Spinal cord (tissue), 10 donors: ENCODE data around the gene MRGPRX3. TPM values are rescaled to one million over a fixed set of nuclear protein-coding genes. Genes with fewer than 3 reads are reported as not detected.

Experiments used
- DNase-seq, 6 donors: peaks; one replicate each; pipeline versions ENCODE4 v3.0.0 to v3.0.0-alpha.2; 2013 to 2015; ENCODE audit warnings: low spot score in 6 of 6, low read depth in 4 of 6
- H3K27ac ChIP-seq: one replicate; pipeline ENCODE4 v1.5.1; 2013; ENCODE audit warnings: low read depth, low read length, control low read depth
- H3K27me3 ChIP-seq: one replicate; pipeline ENCODE4 v1.6.1; 2013; ENCODE audit warnings: low read length; ENCODE audit not compliant: control insufficient read depth, insufficient read depth
- H3K36me3 ChIP-seq: one replicate; pipeline ENCODE4 v1.6.1; 2013; ENCODE audit warnings: low read length; ENCODE audit not compliant: control insufficient read depth, insufficient read depth
- H3K4me1 ChIP-seq: one replicate; pipeline ENCODE4 v1.6.1; 2013; ENCODE audit warnings: low read length; ENCODE audit not compliant: control insufficient read depth, insufficient read depth
- H3K4me3 ChIP-seq: one replicate; pipeline ENCODE4 v1.5.1; 2013; ENCODE audit warnings: low read depth, low read length, control low read depth
- H3K9me3 ChIP-seq: one replicate; pipeline ENCODE4 v1.6.1; 2013; ENCODE audit warnings: low read length; ENCODE audit not compliant: control insufficient read depth, insufficient read depth
- WGBS: methylation state at CpG from one replicate; pipeline ENCODE4 v1.1.5; 2013; ENCODE audit warnings: missing lambda C conversion rate; ENCODE audit not compliant: insufficient coverage; 5-methylcytosine and 5-hydroxymethylcytosine counted together
- polyA plus RNA-seq, 2 donors: library from polyadenylated mRNA; unstranded; fragments of 120-200 nt; gene quantifications; one replicate each; pipeline ENCODE4 v1.2.1, GENCODE V29; 2013; ENCODE audit not compliant: insufficient read length in 2 of 2
- small RNA-seq: library from RNA; depleted of rRNA; stranded (forward); fragments of <200 nt; gene quantifications from one replicate; pipeline ENCODE3, GENCODE V24; 2014; ENCODE audit warnings: low replicate concordance
- total RNA-seq, 2 donors: library from RNA; depleted of rRNA in 1 of 2; stranded (reverse); fragments of 120-200 nt in 1 of 2; fragments of >200 nt in 1 of 2; gene quantifications; one replicate each; pipeline versions ENCODE4 v1.2.3 to v1.2.4, GENCODE V29; 2013 to 2014
- donor health status: healthy.

The MRGPRX3 gene
- total and polyA plus RNA-seq, 4 donors = 0.50 TPM; not detected in 3

GRCh38 chr11:18145837-18146236 lies 13.5 kb downstream of the MRGPRX3 start:
- Histone ChIP-seq H3K36me3 (no peaks in the 10 kb centered on the region), H3K27me3 (no peaks in the 10 kb centered on the region), H3K9me3 (no peaks in the 10 kb centered on the region), H3K4me1 (no peaks in the 10 kb centered on the region), H3K27ac (no peak overlapping the region), H3K4me3 (no peak overlapping the region)
- DNase-seq = no peak
- WGBS = 76% methylated on average over 3 of the region's 3 CpGs

- 80% methylated on average over 2 of the region's 3 CpGs for WGBS
- no peak overlapping the region for H3K4me3 ChIP-seq
- no peak overlapping the region for H3K27ac ChIP-seq
Observed at GRCh38 chr11:18151581-18151980, 19.2 kb downstream of the MRGPRX3 start.

GRCh38 chr11:18168372-18168771 lies 36.0 kb downstream of the MRGPRX3 start:
- no peaks in the 10 kb centered on the region for H3K4me1 ChIP-seq
- no peak overlapping the region for H3K27ac ChIP-seq
- no peaks in the 10 kb centered on the region for H3K36me3 ChIP-seq
- WGBS = no CpG with 5 or more reads among the region's 1 CpG
- peaks cover 1% of the 10 kb centered on the region for H3K9me3 ChIP-seq
- no peak overlapping the region for H3K4me3 ChIP-seq
- no peak for DNase-seq
- peaks cover 2% of the 10 kb centered on the region for H3K27me3 ChIP-seq

More at GRCh38 chr11:18151581-18151980, 19.2 kb downstream of the MRGPRX3 start:
- Histone ChIP-seq H3K4me1 (no peaks in the 10 kb centered on the region), H3K36me3 (no peaks in the 10 kb centered on the region), H3K27me3 (no peaks in the 10 kb centered on the region), H3K9me3 (no peaks in the 10 kb centered on the region)
- DNase-seq = no peak

GRCh38 chr11:18171377-18172000 lies 39.1 kb downstream of the MRGPRX3 start:
- WGBS = 79% methylated on average over 3 of the region's 4 CpGs
- no peaks in the 10 kb centered on the region for H3K9me3 ChIP-seq
- H3K27ac ChIP-seq = no peak overlapping the region
- no peaks in the 10 kb centered on the region for H3K4me1 ChIP-seq
- no peak overlapping the region for H3K4me3 ChIP-seq
- peaks cover 2% of the 10 kb centered on the region for H3K27me3 ChIP-seq
- H3K36me3 ChIP-seq = no peaks in the 10 kb centered on the region
- DNase-seq = peak in 1 of 6 donors; percentile 8

- 93% methylated on average over 3 of the region's 3 CpGs for WGBS
- DNase-seq = no peak
- Histone ChIP-seq H3K9me3 (no peaks in the 10 kb centered on the region), H3K27me3 (peaks cover 2% of the 10 kb centered on the region), H3K4me1 (no peaks in the 10 kb centered on the region), H3K4me3 (no peak within 1 kb of the TSS), H3K36me3 (no peaks in the 10 kb centered on the region), H3K27ac (no peak within 1 kb of the TSS)
Observed at GRCh38 chr11:18172666-18173065, 40.3 kb downstream of the MRGPRX3 start, which contains the start of gene MRGPRX4. Gene MRGPRX4, plus strand, starts transcription at chr11:18172837. Its CDS starts 420 bp downstream, at chr11:18173257.

GRCh38 chr11:18173225-18173866 lies 41.0 kb downstream of the MRGPRX3 start:
- WGBS = 91% methylated on average over 27 of the region's 28 CpGs
- H3K27me3 ChIP-seq = peaks cover 4% of the 10 kb centered on the region
- H3K9me3 ChIP-seq = no peaks in the 10 kb centered on the region
- DNase-seq = no peak
- no peaks in the 10 kb centered on the region for H3K36me3 ChIP-seq
- no peak overlapping the region for H3K27ac ChIP-seq
- no peak overlapping the region for H3K4me3 ChIP-seq
- H3K4me1 ChIP-seq = no peaks in the 10 kb centered on the region

Small RNAs within 50 kb of the gene (small RNA-seq; reads per million reads assigned to genes)
- gene HIGD1AP5 = not detected

Other genes with a start within 250 kb of the MRGPRX3 start
- gene SERGEF, start 119.5 kb upstream of the MRGPRX3 start, total RNA-seq = 10 to 100 TPM; 44.7 to 47.4 TPM
- gene SERGEF, start 119.5 kb upstream of the MRGPRX3 start, polyA plus RNA-seq = 10 to 100 TPM; 45.0 to 51.0 TPM
- gene TPH1, start 86.3 kb upstream of the MRGPRX3 start, total RNA-seq = under 1 TPM; 0.50 to 0.77 TPM
- gene TPH1, start 86.3 kb upstream of the MRGPRX3 start, polyA plus RNA-seq = under 1 TPM; 0.46 to 0.99 TPM
- 10 to 100 TPM; 16.6 to 18.9 TPM for gene SAAL1, start 26.5 kb upstream of the MRGPRX3 start, total RNA-seq
- 10 to 100 TPM; 26.6 to 30.5 TPM for gene SAAL1, start 26.5 kb upstream of the MRGPRX3 start, polyA plus RNA-seq
- gene MRGPRX4, start 40.3 kb downstream of the MRGPRX3 start, total RNA-seq = under 1 TPM in 1 of 2 donors, not detected in 1; 0.20 TPM
- gene MRGPRX4, start 40.3 kb downstream of the MRGPRX3 start, polyA plus RNA-seq = not detected
- not detected for gene SAA4, start 104.2 kb downstream of the MRGPRX3 start, total RNA-seq
- gene SAA4, start 104.2 kb downstream of the MRGPRX3 start, polyA plus RNA-seq = under 1 TPM in 1 of 2 donors, not detected in 1; 0.59 TPM
- not detected for gene SAA2, start 116.1 kb downstream of the MRGPRX3 start, total RNA-seq
- gene SAA2, start 116.1 kb downstream of the MRGPRX3 start, polyA plus RNA-seq = under 1 TPM in 1 of 2 donors, not detected in 1; 0.39 TPM
- not detected for gene SAA1, start 133.7 kb downstream of the MRGPRX3 start, total RNA-seq
- gene SAA1, start 133.7 kb downstream of the MRGPRX3 start, polyA plus RNA-seq = not detected
- 10 to 100 TPM; 34.2 to 80.3 TPM for gene HPS5, start 189.6 kb downstream of the MRGPRX3 start, total RNA-seq
- gene HPS5, start 189.6 kb downstream of the MRGPRX3 start, polyA plus RNA-seq = 10 to 100 TPM; 14.5 to 20.9 TPM
- 10 to 100 TPM; 57.7 to 78.7 TPM for gene GTF2H1, start 190.0 kb downstream of the MRGPRX3 start, total RNA-seq
- gene GTF2H1, start 190.0 kb downstream of the MRGPRX3 start, polyA plus RNA-seq = 10 to 100 TPM; 41.1 to 47.0 TPM